ENCODE results near the gene HOXB7.

DNA sequence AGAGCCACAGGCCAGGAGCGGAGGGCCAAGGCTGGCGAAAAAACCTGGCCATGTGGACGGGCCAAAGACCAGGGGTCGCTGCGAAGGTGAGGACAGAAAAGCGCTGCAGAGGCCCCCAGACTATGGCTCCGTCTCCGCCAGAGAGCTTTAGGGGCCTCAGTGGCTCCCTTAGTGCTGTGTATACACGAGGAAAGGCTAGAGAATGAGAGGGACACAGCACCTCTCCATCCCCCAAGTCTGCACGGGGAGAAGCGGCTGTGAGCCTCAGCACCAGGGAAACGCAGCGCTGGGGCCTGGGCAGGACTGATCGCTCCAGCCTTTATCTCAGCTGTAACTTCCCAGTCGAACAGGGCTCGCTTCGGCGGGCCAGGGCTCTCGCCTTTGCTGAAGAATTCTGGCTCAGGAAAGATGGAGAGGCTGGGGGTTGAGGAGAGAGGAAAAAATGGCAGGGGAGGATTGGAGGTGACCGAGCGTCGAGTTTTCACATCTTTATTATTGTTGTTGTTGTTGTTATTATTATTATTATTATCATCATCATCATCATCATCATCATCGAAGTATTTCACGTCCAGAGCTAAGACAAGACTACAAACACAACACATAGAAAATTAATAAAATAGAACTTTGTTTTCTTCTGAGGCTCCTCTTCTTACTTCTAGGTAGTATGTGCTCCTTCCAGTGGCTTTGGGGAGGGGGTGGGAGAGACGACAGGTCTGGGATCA lies 15.4 kb downstream of the HOXB7 start:
- no peak for TF ChIP-seq ZNF235 (CRISPR knock-in tag; IDR thresholded peaks at IDR 0.05; ENCODE audit: borderline replicate concordance)
- no peak for TF ChIP-seq YY1 (IDR thresholded peaks at IDR 0.05; ENCODE audit: insufficient read depth, insufficient replicate concordance, low read depth, low read length)

Measured in HepG2 (cell line).